HG03575 (cell line): ENCODE results near the gene PET100.

Experiments
- ATAC-seq: cut with Tn5 transposase; IDR thresholded peaks from one replicate; pipeline ENCODE4 v1.9.1; 2021; ENCODE audit not compliant: unreplicated experiment, insufficient number of reproducible peaks, low FRiP score; ENCODE audit errors: extremely low read depth

Gene PET100

DNA sequence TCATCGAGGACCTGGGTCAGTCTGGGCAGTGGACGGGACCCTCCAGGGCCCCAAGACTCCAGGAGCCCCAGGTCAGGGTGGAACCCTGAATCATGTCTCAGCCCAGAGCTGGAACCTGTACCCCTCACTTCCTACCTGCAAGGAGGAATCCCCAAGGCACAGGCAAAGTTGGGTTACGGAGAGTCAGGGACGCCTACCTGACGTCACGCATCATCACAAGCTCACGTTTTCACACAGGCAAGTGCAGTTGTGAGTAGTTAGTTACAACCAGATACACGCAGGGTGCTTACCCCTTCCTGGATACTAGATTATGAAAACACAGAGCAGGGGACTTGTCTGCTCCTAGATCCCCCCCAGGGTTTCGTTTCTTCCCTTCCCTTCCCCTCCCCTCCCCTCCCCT is 41.2 kb downstream of the PET100 start:
- ATAC-seq: no peak

DNA sequence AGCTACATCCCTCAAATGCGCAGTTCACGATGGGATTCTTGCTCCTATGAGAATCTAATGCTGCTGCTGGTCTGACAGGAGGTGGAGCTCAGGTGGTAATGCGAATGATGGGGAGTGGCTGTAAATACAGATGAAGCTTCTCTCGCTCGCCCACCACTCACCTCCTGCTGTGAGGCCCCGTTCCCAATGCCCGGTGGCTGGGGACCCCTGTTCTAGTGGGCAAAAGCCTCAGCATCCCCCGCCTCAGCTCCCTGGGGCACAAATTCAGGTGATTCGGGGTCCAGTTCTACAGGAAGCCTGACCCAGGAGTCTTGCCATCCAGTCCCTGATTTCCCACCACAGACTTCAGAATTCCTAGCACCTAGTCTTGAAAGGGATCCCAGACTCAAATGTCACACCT is 42.9 kb downstream of the PET100 start:
- no peak for ATAC-seq

DNA sequence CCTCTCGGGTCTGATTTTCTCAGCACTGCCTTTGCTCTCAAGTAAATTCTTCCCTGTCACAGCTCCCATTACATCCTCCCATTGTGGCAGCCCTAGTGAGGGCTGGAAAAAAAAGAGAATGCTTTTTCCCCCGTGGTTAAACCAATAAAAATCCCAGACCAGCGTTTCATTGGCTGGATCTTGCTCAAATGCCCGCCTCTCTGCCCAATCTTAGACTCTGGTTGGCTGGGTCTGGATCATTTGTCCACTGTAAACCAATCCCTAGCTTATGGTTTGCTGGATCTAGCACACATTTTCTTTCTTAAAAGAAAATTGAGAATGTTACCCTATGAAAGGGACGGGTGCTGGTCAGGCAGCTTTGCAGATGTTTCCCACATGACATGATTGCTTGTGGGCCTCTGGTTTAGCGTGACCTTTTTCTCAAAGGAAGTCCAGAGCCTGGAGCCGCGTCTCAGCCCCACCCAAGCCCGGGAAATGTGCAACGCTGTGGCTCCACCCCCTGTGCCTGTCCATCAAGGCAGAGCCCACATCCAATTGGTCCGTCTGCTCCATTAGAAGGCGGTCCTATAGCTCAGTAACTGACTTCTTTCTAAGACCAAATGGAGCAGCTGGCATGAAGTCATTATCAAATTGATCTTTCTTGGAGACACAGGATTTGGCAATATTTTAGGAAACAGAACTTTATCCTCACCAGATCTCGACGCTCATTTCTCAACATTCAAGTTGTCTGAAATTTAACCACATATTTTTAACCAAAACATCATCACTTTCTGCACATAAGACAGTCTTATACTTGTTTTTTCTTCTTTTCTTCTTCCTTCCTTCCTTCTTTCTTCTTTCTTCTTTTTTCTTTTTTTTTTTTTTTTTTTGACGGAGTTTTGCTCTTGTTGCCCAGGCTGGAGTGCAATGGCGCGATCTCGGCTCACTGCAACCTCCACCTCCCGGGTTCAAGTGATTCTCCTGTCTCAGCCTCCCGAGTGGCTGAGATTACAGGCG is 44.7 kb downstream of the PET100 start:
- no peak for ATAC-seq

DNA sequence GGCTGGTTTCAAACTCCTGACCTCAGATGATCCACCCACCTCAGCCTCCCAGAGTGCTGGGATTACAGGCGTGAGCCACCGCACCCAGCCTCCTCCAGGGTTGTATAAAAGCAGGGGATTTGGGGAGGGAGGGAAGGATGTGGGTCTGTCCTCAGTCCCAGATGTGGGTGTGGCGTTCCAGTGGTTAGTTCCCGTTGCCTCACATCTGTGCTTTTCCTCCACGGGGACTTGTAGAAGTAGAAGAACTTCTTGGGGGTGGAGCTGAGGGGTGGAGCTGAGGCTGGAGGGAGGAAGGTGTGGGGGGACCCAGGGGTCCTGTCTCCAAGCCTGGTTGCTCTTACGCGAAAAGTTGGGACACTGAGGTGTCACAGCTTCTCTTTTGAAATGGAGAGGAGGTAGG is 46.8 kb downstream of the PET100 start:
- no peak for ATAC-seq

DNA sequence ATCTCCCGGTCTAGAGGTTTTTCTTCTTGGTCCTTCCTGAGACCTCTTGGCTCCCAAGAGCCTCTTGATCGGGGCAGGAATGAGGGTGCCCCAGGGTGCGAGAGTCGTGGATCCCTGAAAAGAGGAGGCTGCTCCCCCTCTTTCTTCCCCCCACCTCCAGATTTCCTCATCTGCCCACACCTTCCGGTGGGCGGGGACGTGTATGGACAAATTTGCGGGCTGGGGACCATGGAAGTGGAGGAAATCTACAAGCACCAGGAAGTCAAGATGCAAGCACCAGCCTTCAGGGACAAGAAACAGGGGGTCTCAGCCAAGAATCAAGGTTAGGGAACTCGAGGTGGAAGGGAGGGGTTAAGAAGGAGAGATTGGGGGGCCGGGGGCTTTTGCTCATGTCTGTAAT is 47.3 kb downstream of the PET100 start, which contains the start of gene MCEMP1:
Gene MCEMP1 (plus strand): TSS at position 237 of the 400 bp plus-strand sequence. CDS start 31 bp downstream, at position 268.
- ATAC-seq: no peak

DNA sequence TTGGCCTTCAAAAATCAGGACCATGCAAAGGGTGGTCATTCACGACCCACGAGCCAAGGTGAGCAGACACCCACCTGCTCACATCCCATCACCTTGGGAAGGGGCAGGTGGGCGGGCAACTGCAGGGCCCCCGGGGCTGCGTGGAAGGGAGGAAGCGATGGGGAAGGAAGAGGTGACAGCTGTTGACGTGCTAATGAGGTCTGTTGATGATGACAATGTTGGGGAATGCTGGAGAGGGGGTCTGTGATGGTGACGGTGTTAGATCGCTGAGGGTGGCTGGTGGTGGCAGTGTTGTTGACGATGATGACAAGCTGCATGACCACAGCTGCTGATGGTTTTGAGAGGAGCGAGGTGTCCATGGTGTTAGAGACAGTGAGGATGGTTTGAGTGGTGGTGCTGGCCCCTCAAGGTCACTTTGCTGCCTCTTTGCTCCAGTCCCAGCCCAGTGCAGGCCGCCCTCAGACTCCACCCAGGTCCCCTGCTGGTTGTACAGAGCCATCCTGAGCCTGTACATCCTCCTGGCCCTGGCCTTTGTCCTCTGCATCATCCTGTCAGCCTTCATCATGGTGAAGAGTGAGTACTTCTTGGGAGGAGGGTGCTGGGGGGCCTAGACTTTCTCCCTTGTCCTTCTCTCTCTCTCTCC is 48.2 kb downstream of the PET100 start:
- no peak for ATAC-seq

DNA sequence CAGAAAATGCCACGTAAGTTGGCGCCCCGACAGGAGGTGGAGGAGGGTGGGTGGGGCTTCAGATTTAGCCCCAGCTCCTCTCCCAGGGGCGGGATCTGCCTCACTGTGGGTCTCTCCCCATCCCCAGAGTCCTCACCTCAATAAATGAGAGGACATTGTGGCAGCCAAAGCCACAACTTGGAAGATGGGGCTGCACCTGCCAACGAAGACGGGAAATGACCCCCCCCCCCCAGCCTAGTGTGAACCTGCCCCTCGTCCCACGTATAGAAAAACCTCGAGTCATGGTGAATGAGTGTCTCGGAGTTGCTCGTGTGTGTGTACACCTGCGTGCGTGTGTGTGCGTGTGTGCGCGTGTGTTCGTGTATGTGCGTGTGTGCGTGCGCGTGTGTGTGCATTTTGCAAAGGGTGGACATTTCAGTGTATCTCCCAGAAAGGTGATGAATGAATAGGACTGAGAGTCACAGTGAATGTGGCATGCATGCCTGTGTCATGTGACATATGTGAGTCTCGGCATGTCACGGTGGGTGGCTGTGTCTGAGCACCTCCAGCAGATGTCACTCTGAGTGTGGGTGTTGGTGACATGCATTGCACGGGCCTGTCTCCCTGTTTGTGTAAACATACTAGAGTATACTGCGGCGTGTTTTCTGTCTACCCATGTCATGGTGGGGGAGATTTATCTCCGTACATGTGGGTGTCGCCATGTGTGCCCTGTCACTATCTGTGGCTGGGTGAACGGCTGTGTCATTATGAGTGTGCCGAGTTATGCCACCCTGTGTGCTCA is 49.6 kb downstream of the PET100 start:
- no peak for ATAC-seq

DNA sequence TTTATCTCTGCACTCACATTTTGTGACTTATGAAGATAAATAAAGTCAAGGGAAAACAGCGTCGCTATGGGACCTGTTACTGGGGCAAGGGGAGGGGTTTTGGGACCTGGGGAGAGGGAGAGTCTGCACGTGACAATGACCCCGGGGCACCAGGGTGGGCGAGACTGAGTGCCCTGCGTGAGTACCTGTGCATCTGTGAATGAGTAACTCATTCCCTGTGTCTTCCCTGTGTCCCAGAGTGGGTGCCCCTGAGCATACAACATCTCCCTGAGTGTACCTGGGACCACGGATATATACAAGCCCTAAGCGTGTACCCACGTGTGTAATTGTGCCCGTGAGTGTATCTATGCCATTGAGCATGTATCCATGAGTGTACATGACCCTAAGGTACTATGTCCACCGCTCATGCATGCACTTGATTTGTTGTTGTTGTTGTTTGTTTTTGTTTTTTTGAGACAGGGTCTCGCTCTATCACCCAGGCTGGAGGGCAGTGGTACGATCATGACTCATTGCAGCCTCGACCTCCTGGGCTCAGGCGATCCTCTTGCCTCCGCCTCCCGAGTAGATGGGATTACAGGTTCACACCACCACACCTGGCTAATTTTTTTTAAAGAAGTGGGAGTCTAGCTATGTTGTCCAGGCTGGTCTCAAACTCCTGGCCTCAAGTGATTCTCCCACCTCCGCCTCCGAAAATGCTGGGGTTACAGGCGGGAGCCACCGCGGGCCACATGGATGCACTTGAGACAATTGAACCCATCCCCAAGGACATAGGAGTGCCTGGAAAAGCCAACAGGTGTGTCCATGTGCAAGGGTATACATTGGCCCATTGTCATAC is 50.4 kb downstream of the PET100 start:
- ATAC-seq: no peak

DNA sequence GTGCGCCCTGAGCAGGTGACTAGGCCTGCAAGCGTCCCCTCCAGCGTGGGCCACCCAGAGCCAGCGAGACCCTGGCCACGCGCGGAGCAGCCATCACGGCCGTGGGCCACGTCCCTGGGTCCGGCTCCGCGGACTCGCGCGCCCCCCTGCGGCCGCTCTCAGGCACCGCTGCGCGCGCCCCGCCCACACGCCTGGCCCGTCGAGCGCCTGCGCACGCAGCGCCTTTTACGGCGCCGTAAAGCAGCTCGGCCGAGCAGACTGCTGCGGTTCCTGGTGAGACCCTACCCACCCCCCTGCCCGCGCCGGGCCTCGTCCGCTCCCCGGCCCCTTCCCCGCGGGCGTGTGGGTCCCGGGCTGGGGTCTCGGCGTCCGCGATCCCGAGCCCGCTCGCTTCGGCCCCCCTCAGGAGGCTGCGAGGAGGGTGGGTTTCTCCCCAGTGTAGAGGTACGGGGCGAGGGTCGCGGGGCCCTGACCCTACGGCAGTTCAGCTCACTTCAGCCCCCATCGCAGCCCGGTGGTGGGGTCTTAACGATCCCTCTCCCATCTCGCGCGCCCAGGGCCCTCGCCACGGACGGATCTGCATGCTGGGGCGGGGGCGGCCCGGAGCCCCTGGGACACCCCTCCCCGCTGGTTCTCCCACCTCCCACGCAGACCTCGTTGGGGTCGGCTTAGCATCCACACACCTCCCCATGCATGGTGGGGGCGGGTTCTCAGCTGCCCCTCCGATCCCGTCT is 51.2 kb downstream of the PET100 start, which contains the start of gene TRAPPC5:
Gene TRAPPC5 (plus strand): TSS at position 228 of the 734 bp plus-strand sequence. CDS start 1,421 bp downstream, outside the sequence.
- no peak for ATAC-seq
